GM06990 (cell line): ENCODE data around the gene TEAD1.

ENCODE experiments used
- DNase-seq: peaks from one replicate; pipeline ENCODE4 v3.0.0-alpha.2; 2011; ENCODE audit not compliant: insufficient read length; ENCODE audit errors: extremely low read depth
- H3K27me3 ChIP-seq: replicated peaks from 2 replicates; pipeline ENCODE4 v1.6.0; 2011; ENCODE audit warnings: low read length; ENCODE audit not compliant: control insufficient read depth, insufficient read depth
- H3K36me3 ChIP-seq: 2 replicates; pipeline ENCODE4 v1.5.1; 2011; ENCODE audit warnings: low read length; ENCODE audit not compliant: control insufficient read depth, insufficient read depth
- H3K4me3 ChIP-seq: replicated peaks from 2 replicates; pipeline ENCODE4 v1.5.1; 2011; ENCODE audit warnings: low read depth, mild to moderate bottlenecking, control low read depth, low read length
- CTCF ChIP-seq: IDR thresholded peaks from 2 replicates; pipeline ENCODE4 v1.5.1; 2011; ENCODE audit warnings: low read length, control low read depth, mild to moderate bottlenecking, inconsistent platforms; ENCODE audit not compliant: insufficient read depth, poor library complexity, severe bottlenecking

Gene TEAD1

GRCh38 chr11:12725055-12725862 lies 51.0 kb downstream of the TEAD1 start:
- no peaks in the 10 kb centered on the region for H3K27me3 ChIP-seq
- no peak overlapping the region for H3K4me3 ChIP-seq
- DNase-seq: no peak
- H3K36me3 ChIP-seq: no peaks in the 10 kb centered on the region
- TF ChIP-seq CTCF: no peak

- no peak for DNase-seq
- TF ChIP-seq CTCF: no peak
- Histone ChIP-seq H3K4me3 (no peak overlapping the region), H3K36me3 (no peaks in the 10 kb centered on the region), H3K27me3 (no peaks in the 10 kb centered on the region)
Observed at GRCh38 chr11:12725863-12726682, 51.9 kb downstream of the TEAD1 start.

GRCh38 chr11:12727563-12728211 lies 53.5 kb downstream of the TEAD1 start:
- Histone ChIP-seq H3K36me3 (no peaks in the 10 kb centered on the region), H3K27me3 (no peaks in the 10 kb centered on the region), H3K4me3 (no peak overlapping the region)
- TF ChIP-seq CTCF: no peak
- no peak for DNase-seq

- Histone ChIP-seq H3K36me3 (no peaks in the 10 kb centered on the region), H3K4me3 (no peak overlapping the region)
Observed at GRCh38 chr11:12728417-12728816, 54.2 kb downstream of the TEAD1 start.

GRCh38 chr11:12729941-12730340 lies 55.7 kb downstream of the TEAD1 start:
- Histone ChIP-seq H3K27me3 (no peaks in the 10 kb centered on the region), H3K36me3 (no peaks in the 10 kb centered on the region), H3K4me3 (no peak overlapping the region)
- no peak for DNase-seq
- TF ChIP-seq CTCF: no peak

More at GRCh38 chr11:12728417-12728816, 54.2 kb downstream of the TEAD1 start:
- TF ChIP-seq CTCF: no peak
- DNase-seq: no peak
- H3K27me3 ChIP-seq: no peaks in the 10 kb centered on the region
